T-helper 2 cell treated with Interferon-gamma antibody and Interleukin-4, amounts not matched to agents 5 μg/mL and 100 μg/mL, for 36 hours (primary cell): Measurements from ENCODE around the gene UMODL1.

Experiments
- DNase-seq: peaks from one replicate; pipeline ENCODE4 v3.0.0; 2021; ENCODE audit warnings: low spot score
- H3K27ac Mint-ChIP-seq: one replicate; pipeline ENCODE4 v1.8.0; 2021; ENCODE audit warnings: mild to moderate bottlenecking, mixed read lengths
- H3K27me3 Mint-ChIP-seq: one replicate; pipeline ENCODE4 v1.8.0; 2021; ENCODE audit warnings: low read depth, mixed read lengths
- H3K36me3 Mint-ChIP-seq: one replicate; pipeline ENCODE4 v1.8.0; 2021; ENCODE audit warnings: low read depth, mixed read lengths
- H3K4me1 Mint-ChIP-seq: one replicate; pipeline ENCODE4 v1.8.0; 2021; ENCODE audit warnings: low read depth, mixed read lengths
- H3K4me3 Mint-ChIP-seq: one replicate; pipeline ENCODE4 v1.8.0; 2022; ENCODE audit warnings: mild to moderate bottlenecking, moderate library complexity, mixed read lengths
- H3K9me3 Mint-ChIP-seq: one replicate; pipeline ENCODE4 v1.8.0; 2021; ENCODE audit warnings: mixed read lengths

Gene UMODL1

DNA sequence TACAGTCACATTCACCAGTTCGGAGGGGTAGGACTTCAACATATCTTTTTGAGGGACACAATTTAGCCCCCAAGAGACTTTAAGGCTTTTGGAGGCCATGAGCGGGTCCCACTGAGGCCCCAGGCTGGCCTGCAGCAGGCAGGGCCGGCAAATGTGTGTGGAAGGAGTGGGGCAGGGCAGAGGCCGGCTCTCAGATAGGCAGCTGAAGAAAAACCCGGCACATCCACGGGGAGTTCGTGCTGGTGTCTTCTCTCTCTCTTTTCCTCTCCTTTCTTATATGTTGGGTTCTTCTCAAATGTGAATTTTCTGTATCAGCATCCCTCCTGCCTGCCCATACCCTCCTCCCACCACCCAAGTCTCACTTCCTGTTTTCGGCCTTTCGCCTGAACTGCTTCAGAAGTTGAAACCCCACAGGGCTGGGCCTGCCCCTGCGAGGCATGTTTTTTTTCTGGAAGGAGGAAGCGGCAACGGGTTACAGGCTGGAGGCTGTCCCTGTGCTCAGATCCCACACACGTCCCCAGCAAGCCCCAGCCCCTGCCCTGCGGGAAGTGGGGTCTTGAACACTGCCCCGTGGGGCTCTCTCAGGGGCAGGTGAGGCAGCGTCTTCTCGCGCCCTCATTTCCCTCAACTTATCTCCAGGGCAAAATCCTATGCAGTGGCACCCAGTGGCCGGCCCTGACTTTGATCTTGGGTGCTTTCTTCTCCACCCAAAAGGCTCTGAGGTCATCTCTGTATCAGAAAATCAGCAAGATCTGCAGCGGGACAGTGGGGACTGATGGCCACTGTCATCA, 9.7 kb upstream of the UMODL1 start:
- DNase-seq, result peak; percentile 34
- Mint-ChIP-seq H3K36me3 (peaks cover 3% of the 10 kb centered on the region), H3K4me3 (peak overlapping the region; percentile 89), H3K27me3 (no peaks in the 10 kb centered on the region), H3K4me1 (peaks cover 53% of the 10 kb centered on the region), H3K9me3 (no peaks in the 10 kb centered on the region), H3K27ac (peak overlapping the region; percentile 98)

DNA sequence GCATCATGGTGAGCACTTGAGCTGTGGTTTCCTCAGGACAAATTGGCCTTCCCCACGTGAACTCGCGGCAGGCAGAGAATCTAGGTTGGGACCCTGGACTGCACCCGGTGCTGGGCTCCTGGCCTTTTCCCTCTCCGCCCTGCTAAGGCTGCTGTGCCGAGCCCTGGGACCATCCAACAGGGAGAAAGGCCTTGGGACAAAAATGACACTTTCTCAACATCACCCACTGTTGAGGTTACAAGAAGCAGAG, 9.2 kb upstream of the UMODL1 start:
- no peak for DNase-seq
- H3K4me3 Mint-ChIP-seq, result peak overlapping the region; percentile 89
- H3K36me3 Mint-ChIP-seq, result peaks cover 3% of the 10 kb centered on the region
- peak overlapping the region; percentile 98 for H3K27ac Mint-ChIP-seq
- H3K4me1 Mint-ChIP-seq, result peaks cover 55% of the 10 kb centered on the region
- H3K9me3 Mint-ChIP-seq, result no peaks in the 10 kb centered on the region
- no peaks in the 10 kb centered on the region for H3K27me3 Mint-ChIP-seq

DNA sequence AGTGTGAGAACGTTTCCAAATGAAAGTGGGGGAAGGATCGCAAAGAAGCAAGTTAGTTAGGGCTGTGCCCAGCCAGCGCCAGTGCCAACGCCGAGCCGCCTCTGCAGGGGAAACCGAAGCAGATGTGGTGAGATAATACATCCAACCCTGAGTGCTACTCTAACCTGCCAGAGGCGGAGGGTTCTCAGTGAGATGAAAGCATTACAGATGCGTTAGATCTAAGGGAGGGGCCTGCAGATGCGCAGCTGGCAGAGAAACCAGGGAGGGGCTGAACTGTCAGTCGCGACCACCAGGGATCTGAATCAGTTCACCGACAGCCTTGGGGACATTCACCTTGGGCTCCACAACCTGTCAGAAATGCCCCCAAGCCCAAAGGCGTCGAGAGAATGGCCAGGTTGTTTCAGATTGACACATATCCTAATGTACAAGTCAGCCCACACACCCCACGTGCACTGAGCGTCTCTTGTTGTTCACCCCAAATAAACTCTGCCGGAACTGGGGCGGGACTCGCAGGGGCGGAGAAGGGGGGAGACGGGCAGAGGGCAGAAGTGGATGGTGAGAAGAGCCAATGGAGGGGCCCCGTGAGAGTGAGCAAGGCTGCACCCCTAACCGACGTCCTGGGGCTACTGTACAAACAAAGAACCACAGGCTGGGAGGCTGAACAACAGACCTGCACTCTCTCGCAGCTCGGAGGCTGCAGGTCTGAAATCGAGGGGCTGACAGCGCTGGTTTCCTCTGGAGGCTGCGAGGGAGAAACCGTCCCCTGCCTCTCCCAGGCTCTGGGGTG, 8.7 kb upstream of the UMODL1 start:
- Mint-ChIP-seq H3K4me1 (peaks cover 52% of the 10 kb centered on the region), H3K27me3 (no peaks in the 10 kb centered on the region), H3K4me3 (peak overlapping the region; percentile 89), H3K9me3 (no peaks in the 10 kb centered on the region), H3K36me3 (peaks cover 3% of the 10 kb centered on the region), H3K27ac (peak overlapping the region; percentile 98)
- peak; percentile 78 for DNase-seq

GRCh38 chr21:42063191-42063570, 7.9 kb upstream of the UMODL1 start:
- H3K9me3 Mint-ChIP-seq, result no peaks in the 10 kb centered on the region
- H3K4me1 Mint-ChIP-seq, result peaks cover 47% of the 10 kb centered on the region
- H3K4me3 Mint-ChIP-seq, result peak overlapping the region; percentile 89
- no peaks in the 10 kb centered on the region for H3K27me3 Mint-ChIP-seq
- peak overlapping the region; percentile 98 for H3K27ac Mint-ChIP-seq
- DNase-seq, result no peak
- peaks cover 3% of the 10 kb centered on the region for H3K36me3 Mint-ChIP-seq

DNA sequence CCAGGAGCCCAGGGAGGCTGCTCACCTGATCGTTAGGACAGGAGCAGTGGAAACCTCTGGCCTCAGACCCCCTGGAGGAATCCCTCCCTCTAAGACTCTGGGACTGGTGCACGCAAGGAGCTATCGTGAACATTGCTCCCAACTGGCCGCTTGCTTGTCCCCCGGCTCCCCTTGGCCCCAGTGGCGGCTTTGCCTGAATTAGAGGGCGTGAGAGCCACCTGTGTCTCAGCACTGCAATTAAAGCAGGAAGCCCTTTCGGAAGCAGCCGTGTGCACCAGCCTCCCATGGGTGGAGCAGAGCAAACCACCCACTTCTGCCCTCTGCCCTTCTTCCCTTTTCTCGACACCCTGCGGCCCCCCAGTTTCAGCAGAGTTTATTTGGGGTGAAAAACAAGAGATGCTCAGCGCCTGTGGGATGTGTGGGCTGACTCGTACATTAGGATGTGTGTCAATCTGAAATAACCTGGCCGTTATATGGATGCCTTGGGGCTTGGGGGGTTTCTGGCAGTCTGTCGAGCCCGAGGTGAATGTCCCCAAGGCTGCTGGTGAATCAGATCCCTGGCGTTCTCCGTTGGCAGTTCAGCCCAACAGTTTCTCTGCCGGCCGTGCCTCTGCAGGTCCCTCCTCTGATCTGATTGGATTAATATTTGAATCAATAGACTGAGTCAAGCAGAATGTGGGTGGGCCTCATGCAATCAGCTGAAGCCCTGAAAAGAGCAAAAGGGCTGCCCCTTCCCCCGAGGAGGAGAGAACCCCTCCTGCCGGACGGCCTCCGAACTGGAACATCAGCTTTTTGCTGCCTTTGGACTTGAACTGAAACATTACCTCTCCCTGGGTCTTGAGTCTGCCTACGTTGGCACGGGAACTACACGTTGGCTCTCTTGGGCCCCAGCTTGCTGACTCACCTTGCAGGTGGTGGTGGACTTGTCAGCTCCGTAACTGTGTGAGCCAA, 7.3 kb upstream of the UMODL1 start:
- Mint-ChIP-seq H3K9me3 (no peaks in the 10 kb centered on the region), H3K4me3 (peak overlapping the region; percentile 89), H3K4me1 (peaks cover 47% of the 10 kb centered on the region), H3K27ac (peak overlapping the region; percentile 98), H3K36me3 (peaks cover 3% of the 10 kb centered on the region), H3K27me3 (no peaks in the 10 kb centered on the region)
- peak; percentile 55 for DNase-seq

- peaks cover 38% of the 10 kb centered on the region for H3K4me1 Mint-ChIP-seq
- peaks cover 3% of the 10 kb centered on the region for H3K27me3 Mint-ChIP-seq
- no peaks in the 10 kb centered on the region for H3K9me3 Mint-ChIP-seq
- H3K27ac Mint-ChIP-seq, result no peak overlapping the region
- H3K4me3 Mint-ChIP-seq, result no peak overlapping the region
- peaks cover 3% of the 10 kb centered on the region for H3K36me3 Mint-ChIP-seq
- no peak for DNase-seq
Observed at GRCh38 chr21:42066521-42066920, 4.6 kb upstream of the UMODL1 start.

DNA sequence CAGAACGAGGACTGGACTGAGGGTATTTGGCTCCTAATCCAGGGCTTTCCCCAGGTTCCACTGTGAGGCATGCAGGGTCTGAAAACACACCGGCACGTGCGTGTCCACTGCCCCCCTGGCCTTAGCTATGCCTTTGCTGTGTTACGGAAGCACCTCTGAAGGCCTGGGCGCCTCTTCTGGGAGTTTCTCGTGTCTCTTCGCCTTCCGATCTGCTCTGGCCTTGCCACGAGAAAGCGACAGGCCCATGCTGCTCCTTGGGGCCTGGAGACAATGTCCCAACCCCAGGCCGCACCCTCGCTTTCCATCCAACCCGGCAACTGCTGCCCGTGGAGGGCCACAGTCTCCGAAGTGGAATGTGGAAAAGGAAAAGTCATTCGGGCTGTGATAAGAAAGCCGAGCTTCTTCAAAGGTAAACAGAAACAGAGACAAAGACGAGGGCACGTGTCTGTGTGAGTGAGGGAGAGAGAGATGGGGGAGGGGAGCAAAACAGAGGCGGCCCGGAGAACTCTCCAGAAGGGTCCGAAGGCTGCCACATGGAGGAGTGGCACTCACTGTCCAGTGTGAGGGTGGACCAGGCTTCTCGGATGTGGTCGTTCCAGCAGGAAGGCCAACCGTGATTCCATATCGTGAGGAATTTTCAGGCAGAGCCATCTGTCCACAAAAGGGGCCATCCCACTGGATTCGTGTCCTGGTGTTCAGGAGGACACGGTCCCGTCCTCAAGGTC, 3.4 kb upstream of the UMODL1 start:
- Mint-ChIP-seq H3K4me1 (peaks cover 26% of the 10 kb centered on the region), H3K4me3 (no peak overlapping the region), H3K27ac (no peak overlapping the region), H3K36me3 (peaks cover 3% of the 10 kb centered on the region), H3K9me3 (no peaks in the 10 kb centered on the region), H3K27me3 (peaks cover 3% of the 10 kb centered on the region)
- DNase-seq, result no peak

DNA sequence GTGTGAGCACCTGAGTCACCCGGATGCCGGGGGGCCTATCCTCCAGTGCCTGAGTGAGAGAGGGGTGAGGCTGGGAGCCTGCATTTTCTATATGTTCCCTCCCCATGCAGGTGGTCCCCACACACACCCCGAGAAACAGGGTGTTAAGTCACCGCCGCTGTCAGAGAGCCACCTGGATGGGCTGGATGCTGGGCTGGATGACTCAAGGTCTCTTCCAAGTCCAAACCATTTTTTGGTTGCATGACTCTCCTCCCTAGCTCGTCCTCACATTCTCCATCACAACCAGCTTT, 2.9 kb upstream of the UMODL1 start:
- peaks cover 3% of the 10 kb centered on the region for H3K36me3 Mint-ChIP-seq

GRCh38 chr21:42068592-42068991, 2.5 kb upstream of the UMODL1 start:
- Mint-ChIP-seq H3K36me3 (peaks cover 3% of the 10 kb centered on the region), H3K9me3 (no peaks in the 10 kb centered on the region), H3K27me3 (peaks cover 3% of the 10 kb centered on the region), H3K4me1 (peaks cover 18% of the 10 kb centered on the region), H3K27ac (no peak overlapping the region), H3K4me3 (no peak overlapping the region)
- DNase-seq, result no peak

More for the DNA sequence above, 2.9 kb upstream of the UMODL1 start:
- H3K9me3 Mint-ChIP-seq, result no peaks in the 10 kb centered on the region
- H3K27ac Mint-ChIP-seq, result no peak overlapping the region
- H3K27me3 Mint-ChIP-seq, result peaks cover 3% of the 10 kb centered on the region
- no peak for DNase-seq
- H3K4me1 Mint-ChIP-seq, result peaks cover 22% of the 10 kb centered on the region
- H3K4me3 Mint-ChIP-seq, result no peak overlapping the region

DNA sequence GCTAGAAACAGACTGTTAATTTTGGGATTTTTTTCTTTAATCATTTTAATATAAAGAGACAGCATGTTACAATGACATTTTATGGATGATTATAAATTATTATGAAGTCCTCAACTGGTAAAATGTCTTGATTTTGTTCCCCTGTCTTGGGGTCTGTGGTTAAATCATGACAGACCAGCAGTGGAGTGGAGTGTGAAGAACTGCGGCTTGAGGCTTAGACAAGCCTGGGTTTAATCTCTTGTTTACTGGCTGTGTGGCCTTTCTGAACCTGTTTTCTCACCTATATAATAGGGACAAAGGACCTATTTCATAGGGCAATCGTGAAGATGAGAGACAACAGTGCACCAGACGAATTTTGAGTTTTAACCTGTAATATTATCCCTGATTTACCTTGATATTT, 1.8 kb upstream of the UMODL1 start:
- Mint-ChIP-seq H3K27ac (no peak overlapping the region), H3K4me3 (no peak overlapping the region), H3K27me3 (peaks cover 3% of the 10 kb centered on the region), H3K4me1 (peaks cover 11% of the 10 kb centered on the region), H3K36me3 (peaks cover 3% of the 10 kb centered on the region), H3K9me3 (no peaks in the 10 kb centered on the region)
- DNase-seq, result no peak

DNA sequence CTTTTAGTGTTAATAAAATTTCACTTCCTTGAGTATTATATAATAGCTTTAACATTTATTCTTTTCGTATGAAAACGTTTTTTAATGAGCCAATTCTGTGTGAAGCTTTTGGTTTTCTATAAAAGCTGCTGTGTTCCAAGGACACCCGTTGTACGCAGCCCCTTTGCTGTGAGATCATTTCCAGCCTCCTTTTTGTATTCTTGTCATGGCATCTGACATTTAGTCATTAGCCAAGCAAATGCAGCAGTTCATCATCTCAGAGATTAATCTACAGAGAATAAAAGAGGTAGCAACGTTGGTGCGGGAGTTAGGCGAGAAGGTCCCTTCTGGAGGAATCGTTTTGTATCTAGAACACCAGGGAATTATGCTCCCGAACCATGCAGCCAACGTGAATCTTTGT, 1.3 kb upstream of the UMODL1 start:
- H3K4me1 Mint-ChIP-seq, result peaks cover 7% of the 10 kb centered on the region
- H3K27ac Mint-ChIP-seq, result no peak overlapping the region
- H3K36me3 Mint-ChIP-seq, result peaks cover 3% of the 10 kb centered on the region
- no peaks in the 10 kb centered on the region for H3K9me3 Mint-ChIP-seq
- DNase-seq, result no peak
- no peak overlapping the region for H3K4me3 Mint-ChIP-seq
- H3K27me3 Mint-ChIP-seq, result peaks cover 3% of the 10 kb centered on the region

- no peak overlapping the region for H3K27ac Mint-ChIP-seq
Observed at GRCh38 chr21:42073145-42074099, 2.3 kb downstream of the UMODL1 start.

More at GRCh38 chr21:42073145-42074099, 2.3 kb downstream of the UMODL1 start:
- Mint-ChIP-seq H3K4me3 (no peak overlapping the region), H3K4me1 (no peaks in the 10 kb centered on the region), H3K27me3 (peaks cover 3% of the 10 kb centered on the region), H3K36me3 (no peaks in the 10 kb centered on the region), H3K9me3 (no peaks in the 10 kb centered on the region)
- DNase-seq, result no peak
